Activated CD4-positive, alpha-beta memory T cell treated with anti-CD3 and anti-CD28 coated beads, Interleukin-2, amount 10 ng/mL, durations not matched to agents 7 days and 5 days (primary cell): ENCODE measurements around the gene PRB4. TPM values are rescaled to one million over a fixed set of nuclear protein-coding genes. Genes with fewer than 3 reads are reported as not detected.
"Not testable (repeated sequence)": the region's sequence is repeated elsewhere in the genome, so short reads cannot be mapped to it uniquely, and the experiment has no call there.

Source experiments
- CTCF ChIA-PET: fragments of 350-600 bp; sonication (Branson Sonifier 250); formaldehyde crosslinking; loops from one replicate; lab custom pipeline; 2021; ENCODE audit warnings: antibody characterized with exemption, inconsistent platforms; lab: Charles Lee
- POLR2A ChIA-PET: fragments of 350-600 bp; sonication (Branson Sonifier 250); formaldehyde crosslinking; loops from one replicate; lab custom pipeline; 2021; ENCODE audit warnings: antibody characterized with exemption; lab: Charles Lee
- DNase-seq: peaks from one replicate; pipeline ENCODE4 v3.0.0-alpha.2; 2020
- H3K27ac Mint-ChIP-seq: one replicate; pipeline ENCODE4 v1.8.0; 2021; ENCODE audit warnings: mild to moderate bottlenecking, mixed read lengths
- H3K27me3 Mint-ChIP-seq: one replicate; pipeline ENCODE4 v1.8.0; 2021; ENCODE audit warnings: mixed read lengths
- H3K36me3 Mint-ChIP-seq: one replicate; pipeline ENCODE4 v1.8.0; 2021; ENCODE audit warnings: low read depth, mixed read lengths
- H3K4me1 Mint-ChIP-seq: one replicate; pipeline ENCODE4 v1.8.0; 2021; ENCODE audit warnings: mixed read lengths
- H3K4me3 Mint-ChIP-seq: one replicate; pipeline ENCODE4 v1.8.0; 2021; ENCODE audit warnings: mild to moderate bottlenecking, mixed read lengths
- H3K9me3 Mint-ChIP-seq: one replicate; pipeline ENCODE4 v1.8.0; 2021; ENCODE audit warnings: mixed read lengths
- total RNA-seq, 2 experiments: library from RNA; stranded (reverse); gene quantifications; one replicate each; pipeline ENCODE4 v1.2.3, GENCODE V29; 2021

Gene PRB4
- total RNA-seq, result not detected

DNA sequence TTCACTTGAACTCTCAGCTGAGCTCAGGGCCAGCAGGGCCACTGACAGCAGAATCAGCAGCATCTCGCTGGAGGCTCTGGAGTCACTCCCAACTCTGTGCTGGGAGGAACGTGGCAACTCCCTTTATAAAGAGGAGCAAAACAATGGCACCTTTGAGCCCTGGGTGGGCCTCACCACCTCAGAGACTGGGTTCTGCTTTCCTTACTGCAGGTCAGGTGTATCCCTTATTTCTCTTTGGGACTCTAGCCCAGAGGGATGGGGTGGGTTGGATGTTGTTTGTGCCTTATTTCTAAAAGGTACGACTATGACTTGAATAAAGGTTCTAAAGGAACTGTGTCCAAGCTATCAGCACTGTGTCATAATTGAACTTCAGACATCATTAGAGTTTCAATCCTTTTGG lies at the start of gene PRB4:
Gene PRB4, minus strand, starts transcription at position 101 of the 400 bp plus-strand sequence. Its CDS starts 38 bp downstream, at position 63.
- DNase-seq, result no peak
- CTCF ChIA-PET, result no interaction called here
- H3K9me3 Mint-ChIP-seq, result peaks cover 7% of the 10 kb centered on the region
- POLR2A ChIA-PET, result no interaction called here
- H3K4me3 Mint-ChIP-seq, result no peak within 1 kb of the TSS
- H3K4me1 Mint-ChIP-seq, result no peaks in the 10 kb centered on the region
- H3K27me3 Mint-ChIP-seq, result no peaks in the 10 kb centered on the region
- H3K36me3 Mint-ChIP-seq, result no peaks in the 10 kb centered on the region
- H3K27ac Mint-ChIP-seq, result no peak within 1 kb of the TSS

GRCh38 chr12:11351736-11352135 lies 41.5 kb upstream of the PRB4 start:
- H3K36me3 Mint-ChIP-seq, H3K27ac Mint-ChIP-seq, H3K4me1 Mint-ChIP-seq, H3K27me3 Mint-ChIP-seq, CTCF ChIA-PET, POLR2A ChIA-PET, DNase-seq, H3K4me3 Mint-ChIP-seq, H3K9me3 Mint-ChIP-seq: not testable (repeated sequence)

GRCh38 chr12:11348439-11348838 lies 38.2 kb upstream of the PRB4 start:
- ChIA-PET CTCF (no interaction called here), POLR2A (no interaction called here)
- no peaks in the 10 kb centered on the region for H3K9me3 Mint-ChIP-seq

DNA sequence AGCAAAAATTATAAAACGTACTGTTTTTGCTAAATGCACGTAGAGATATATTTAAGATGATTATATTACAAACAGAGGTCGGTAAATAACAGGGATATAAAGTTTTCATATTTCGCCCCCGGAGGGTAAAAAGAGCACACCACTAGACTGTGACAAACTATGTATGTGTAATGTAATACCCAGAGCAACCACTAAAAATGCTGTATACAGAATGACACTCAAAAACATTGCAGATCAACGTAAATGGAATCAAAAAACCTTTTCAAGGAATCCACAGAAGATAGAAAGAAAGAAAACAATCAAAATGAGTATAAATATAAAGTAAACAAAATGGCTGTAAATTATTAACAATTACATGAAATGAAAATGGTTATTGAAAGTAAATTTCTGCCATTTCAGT lies 37.6 kb upstream of the PRB4 start:
- Mint-ChIP-seq H3K4me1 (no peaks in the 10 kb centered on the region), H3K4me3 (no peak overlapping the region), H3K27me3 (no peaks in the 10 kb centered on the region), H3K9me3 (no peaks in the 10 kb centered on the region), H3K36me3 (no peaks in the 10 kb centered on the region), H3K27ac (no peak overlapping the region)
- ChIA-PET CTCF (no interaction called here), POLR2A (no interaction called here)
- DNase-seq, result no peak

More at GRCh38 chr12:11348439-11348838, 38.2 kb upstream of the PRB4 start:
- no peaks in the 10 kb centered on the region for H3K36me3 Mint-ChIP-seq
- H3K27me3 Mint-ChIP-seq, result no peaks in the 10 kb centered on the region
- no peak for DNase-seq
- H3K4me3 Mint-ChIP-seq, result no peak overlapping the region
- no peaks in the 10 kb centered on the region for H3K4me1 Mint-ChIP-seq
- H3K27ac Mint-ChIP-seq, result no peak overlapping the region

- ChIA-PET POLR2A (no interaction called here), CTCF (no interaction called here)
- no peaks in the 10 kb centered on the region for H3K9me3 Mint-ChIP-seq
- H3K36me3 Mint-ChIP-seq, result no peaks in the 10 kb centered on the region
- no peak overlapping the region for H3K4me3 Mint-ChIP-seq
- no peak overlapping the region for H3K27ac Mint-ChIP-seq
- H3K27me3 Mint-ChIP-seq, result no peaks in the 10 kb centered on the region
- DNase-seq, result no peak
- H3K4me1 Mint-ChIP-seq, result no peaks in the 10 kb centered on the region
These were observed 34.3 kb upstream of the PRB4 start for GRCh38 chr12:11344500-11344899.

DNA sequence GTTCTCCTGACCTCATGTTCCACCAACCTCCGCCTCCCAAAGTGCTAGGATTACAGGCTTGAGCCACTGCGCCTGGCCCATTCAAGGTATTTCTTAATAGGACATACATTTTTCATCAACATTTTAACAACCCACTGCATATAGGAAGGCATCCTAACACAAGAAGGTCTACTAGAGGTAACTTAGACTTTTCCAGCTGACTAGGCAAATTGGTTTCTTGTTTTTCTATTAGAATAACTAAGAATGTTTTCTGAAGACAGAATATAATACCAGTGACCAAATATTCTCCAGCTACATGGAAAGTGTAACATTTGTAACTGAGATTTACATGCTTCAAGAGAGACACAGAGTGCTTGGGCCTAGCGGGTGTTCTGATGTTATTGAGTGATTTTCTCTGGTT lies 14.2 kb upstream of the PRB4 start:
- POLR2A ChIA-PET, result no interaction called here
- CTCF ChIA-PET, result no interaction called here

DNA sequence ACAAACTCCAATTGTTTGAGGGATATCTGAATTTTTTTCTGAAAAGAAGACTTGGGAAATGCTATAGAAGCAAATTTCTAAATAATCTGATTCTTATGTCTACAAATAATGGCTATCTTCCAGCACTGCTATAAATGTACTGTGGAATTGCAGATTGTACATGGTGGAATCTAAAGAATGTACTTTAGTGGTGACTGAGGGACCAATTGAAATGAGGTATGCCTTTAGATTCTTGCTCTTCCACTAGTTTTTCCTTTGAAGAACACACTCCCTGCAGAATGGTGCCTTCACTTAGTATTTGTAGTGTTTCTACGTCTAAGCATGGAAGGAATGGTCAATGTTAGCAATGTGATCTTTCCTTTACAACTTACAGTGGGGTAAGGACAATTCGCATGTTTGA lies 11.7 kb upstream of the PRB4 start:
- CTCF ChIA-PET, result no interaction called here
- Mint-ChIP-seq H3K27me3 (no peaks in the 10 kb centered on the region), H3K36me3 (no peaks in the 10 kb centered on the region), H3K9me3 (peaks cover 7% of the 10 kb centered on the region), H3K4me3 (no peak overlapping the region), H3K27ac (no peak overlapping the region), H3K4me1 (no peaks in the 10 kb centered on the region)
- POLR2A ChIA-PET, result no interaction called here
- DNase-seq, result no peak

More for the DNA sequence above, 14.2 kb upstream of the PRB4 start:
- H3K36me3 Mint-ChIP-seq, result no peaks in the 10 kb centered on the region
- H3K9me3 Mint-ChIP-seq, result peaks cover 2% of the 10 kb centered on the region
- H3K27me3 Mint-ChIP-seq, result no peaks in the 10 kb centered on the region
- H3K4me1 Mint-ChIP-seq, result no peaks in the 10 kb centered on the region
- no peak for DNase-seq
- H3K4me3 Mint-ChIP-seq, result no peak overlapping the region
- no peak overlapping the region for H3K27ac Mint-ChIP-seq

DNA sequence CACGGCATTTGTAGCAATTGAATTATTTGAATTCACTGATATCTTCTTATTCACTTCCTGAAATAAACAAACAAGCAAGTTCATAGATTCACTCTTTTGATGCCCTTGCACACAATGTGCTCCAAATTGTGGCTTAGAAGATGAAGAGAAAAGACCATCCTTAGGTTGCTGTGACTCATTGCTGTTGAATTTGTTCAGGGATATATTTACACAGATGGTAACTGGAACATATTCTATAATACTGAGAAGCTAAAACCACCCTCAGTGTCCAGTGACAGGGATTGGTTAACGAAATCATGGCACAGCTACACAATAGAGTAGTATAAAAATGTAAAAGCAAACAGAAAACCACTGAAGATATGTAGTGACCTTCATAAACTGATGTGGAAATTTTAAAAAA lies 3.1 kb downstream of the PRB4 start:
- Mint-ChIP-seq H3K4me3 (no peak overlapping the region), H3K36me3 (no peaks in the 10 kb centered on the region), H3K9me3 (peaks cover 7% of the 10 kb centered on the region), H3K27me3 (no peaks in the 10 kb centered on the region), H3K27ac (no peak overlapping the region), H3K4me1 (no peaks in the 10 kb centered on the region)
- DNase-seq, result no peak
- POLR2A ChIA-PET, result no interaction called here
- CTCF ChIA-PET, result no interaction called here

DNA sequence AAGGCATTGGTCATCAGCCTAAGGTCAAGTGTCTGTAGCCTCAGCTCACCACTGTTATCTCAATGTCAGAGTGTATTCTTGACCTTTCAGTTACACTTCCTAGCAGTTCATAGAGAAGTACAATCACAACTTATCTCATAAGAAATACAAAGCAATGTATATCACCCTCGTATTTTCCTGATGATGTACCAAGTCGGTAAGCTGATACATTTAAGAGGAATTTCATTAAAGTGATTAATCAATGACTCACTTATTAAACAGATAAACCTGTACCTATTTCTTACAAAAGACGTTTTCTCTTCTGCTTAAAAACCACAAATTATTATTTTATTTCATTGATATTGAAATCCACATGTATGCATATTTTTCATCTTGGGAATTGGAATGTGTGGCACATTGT lies 36.8 kb downstream of the PRB4 start:
- Mint-ChIP-seq H3K36me3 (no peaks in the 10 kb centered on the region), H3K9me3 (no peaks in the 10 kb centered on the region), H3K27me3 (no peaks in the 10 kb centered on the region), H3K4me1 (no peaks in the 10 kb centered on the region), H3K4me3 (no peak overlapping the region), H3K27ac (no peak overlapping the region)
- ChIA-PET POLR2A (no interaction called here), CTCF (no interaction called here)
- DNase-seq, result no peak

DNA sequence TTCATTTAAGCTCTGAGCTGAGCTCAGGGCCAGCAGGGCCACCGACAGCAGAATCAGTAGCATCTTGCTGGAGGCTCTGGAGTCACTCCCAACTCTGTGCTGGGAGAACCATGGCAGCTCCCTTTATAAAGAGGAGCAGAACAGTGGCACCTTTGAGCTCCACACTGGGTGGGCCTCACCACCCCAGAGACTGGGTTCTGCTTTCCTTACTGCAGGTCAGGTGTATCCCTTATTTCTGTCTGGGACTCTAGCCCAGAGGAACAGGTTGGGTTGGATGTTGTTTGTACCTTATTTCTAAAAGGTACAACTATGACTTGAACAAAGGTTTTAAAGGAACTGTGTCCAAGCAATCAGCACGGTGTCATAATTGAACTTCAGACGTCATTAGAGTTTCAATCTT lies 40.6 kb downstream of the PRB4 start, which contains the start of gene PRB3:
Gene PRB3, minus strand, starts transcription at position 101 of the 400 bp plus-strand sequence. Its CDS starts 38 bp downstream, at position 63.
- POLR2A ChIA-PET, result no interaction called here
- Mint-ChIP-seq H3K27ac (no peak within 1 kb of the TSS), H3K36me3 (no peaks in the 10 kb centered on the region), H3K4me3 (no peak within 1 kb of the TSS), H3K4me1 (no peaks in the 10 kb centered on the region), H3K9me3 (no peaks in the 10 kb centered on the region), H3K27me3 (no peaks in the 10 kb centered on the region)
- CTCF ChIA-PET, result no interaction called here
- no peak for DNase-seq

DNA sequence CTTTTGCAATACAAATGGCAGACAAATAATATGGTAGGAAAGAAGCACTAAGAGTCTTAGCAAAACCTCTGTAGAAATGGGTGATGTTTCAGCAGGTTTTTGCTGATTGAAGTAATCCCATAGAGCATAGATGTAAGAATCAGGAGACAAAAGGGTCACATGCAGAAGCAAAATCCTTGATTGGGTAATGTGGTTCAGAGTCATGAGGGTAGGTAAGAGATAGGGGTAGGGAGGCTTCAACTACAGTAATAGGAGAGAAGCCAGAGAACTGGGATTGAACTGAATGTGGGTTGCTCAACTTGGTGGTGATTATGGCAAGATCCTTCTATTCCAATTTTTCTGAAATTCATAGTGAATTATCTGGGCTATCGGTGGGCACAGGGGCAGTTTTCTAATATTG lies 45.7 kb downstream of the PRB4 start:
- ChIA-PET POLR2A (no interaction called here), CTCF (no interaction called here)
- Mint-ChIP-seq H3K4me1 (no peaks in the 10 kb centered on the region), H3K27me3 (no peaks in the 10 kb centered on the region), H3K27ac (no peak overlapping the region), H3K9me3 (peaks cover 8% of the 10 kb centered on the region), H3K4me3 (no peak overlapping the region), H3K36me3 (no peaks in the 10 kb centered on the region)
- no peak for DNase-seq

Other genes starting within 250 kb of the PRB4 start
- gene TAS2R46, start 248.1 kb downstream of the PRB4 start, total RNA-seq, result under 1 TPM; 0.43 to 0.95 TPM
- gene TAS2R43, start 218.1 kb downstream of the PRB4 start, total RNA-seq, result under 1 TPM; 0.55 to 0.63 TPM
- 1 to 10 TPM; 1.6 to 1.7 TPM for gene TAS2R30, start 175.8 kb downstream of the PRB4 start, total RNA-seq
- 1 to 10 TPM; 8.3 TPM for gene SMIM10L1, start 139.2 kb downstream of the PRB4 start, total RNA-seq
- not detected for gene TAS2R42, start 123.5 kb downstream of the PRB4 start, total RNA-seq
- gene PRB3, start 40.7 kb downstream of the PRB4 start, total RNA-seq, result not detected
- not detected for gene PRB2, start 85.1 kb upstream of the PRB4 start, total RNA-seq